ENCODE results near the gene CENPP.
"Not testable (repeated sequence)": the region's sequence is repeated elsewhere in the genome, so short reads cannot be mapped to it uniquely, and the experiment has no call there.

CENPP gene

GRCh38 chr9:92619601-92620300 is 294.0 kb downstream of the CENPP start:
- no peak for DNase-seq

- no peak for DNase-seq
Measured at GRCh38 chr9:92620845-92621244, 295.1 kb downstream of the CENPP start.

- not testable (repeated sequence) for DNase-seq
Measured at GRCh38 chr9:92623936-92624335, 298.2 kb downstream of the CENPP start.

GRCh38 chr9:92626484-92626883 is 300.7 kb downstream of the CENPP start:
- no peak for DNase-seq

GRCh38 chr9:92627651-92628050 is 301.9 kb downstream of the CENPP start:
- DNase-seq, result no peak

- DNase-seq, result no peak
Measured at GRCh38 chr9:92631452-92632343, 305.9 kb downstream of the CENPP start.

GRCh38 chr9:92632641-92633040 is 306.9 kb downstream of the CENPP start:
- DNase-seq, result no peak

- no peak for DNase-seq
Measured at GRCh38 chr9:92633614-92634278, 308.0 kb downstream of the CENPP start.

- DNase-seq, result peak; percentile 56
Measured at GRCh38 chr9:92634712-92635605, 309.2 kb downstream of the CENPP start.

- no peak for DNase-seq
Measured at GRCh38 chr9:92635760-92636159, 310.0 kb downstream of the CENPP start.

GRCh38 chr9:92636627-92637026 is 310.9 kb downstream of the CENPP start:
- DNase-seq, result no peak

GRCh38 chr9:92637326-92637725 is 311.6 kb downstream of the CENPP start:
- DNase-seq, result no peak

GRCh38 chr9:92637886-92638620 is 312.3 kb downstream of the CENPP start:
- DNase-seq, result no peak

- no peak for DNase-seq
Measured at GRCh38 chr9:92638621-92639101, 312.9 kb downstream of the CENPP start.

GRCh38 chr9:92639124-92639523 is 313.4 kb downstream of the CENPP start:
- no peak for DNase-seq

GRCh38 chr9:92639791-92640271 is 314.1 kb downstream of the CENPP start:
- no peak for DNase-seq

GRCh38 chr9:92640398-92641091 is 314.8 kb downstream of the CENPP start:
- no peak for DNase-seq

GRCh38 chr9:92641092-92641809 is 315.5 kb downstream of the CENPP start:
- DNase-seq, result no peak

GRCh38 chr9:92642041-92642451 is 316.3 kb downstream of the CENPP start:
- DNase-seq, result no peak

- DNase-seq, result no peak
Measured at GRCh38 chr9:92642564-92642963, 316.8 kb downstream of the CENPP start.

Data from NCI-H510A treated with DMSO at 0.1 percent for 48 hours (cell line).